GM23338 (cell line): ENCODE data around the gene MTHFD1L.

Experiments
- EZH2phosphoT487 ChIP-seq: fragments of 200-600 bp; sonication (generic); IDR thresholded peaks from one replicate; pipeline ENCODE4 v1.8.1; 2018; ENCODE audit warnings: antibody characterized with exemption; ENCODE audit not compliant: unreplicated experiment
- POLR2AphosphoS5 ChIP-seq: IDR thresholded peaks from 2 replicates; pipeline ENCODE4 v1.6.1; 2016; ENCODE audit warnings: antibody characterized with exemption, low read depth

DNA sequence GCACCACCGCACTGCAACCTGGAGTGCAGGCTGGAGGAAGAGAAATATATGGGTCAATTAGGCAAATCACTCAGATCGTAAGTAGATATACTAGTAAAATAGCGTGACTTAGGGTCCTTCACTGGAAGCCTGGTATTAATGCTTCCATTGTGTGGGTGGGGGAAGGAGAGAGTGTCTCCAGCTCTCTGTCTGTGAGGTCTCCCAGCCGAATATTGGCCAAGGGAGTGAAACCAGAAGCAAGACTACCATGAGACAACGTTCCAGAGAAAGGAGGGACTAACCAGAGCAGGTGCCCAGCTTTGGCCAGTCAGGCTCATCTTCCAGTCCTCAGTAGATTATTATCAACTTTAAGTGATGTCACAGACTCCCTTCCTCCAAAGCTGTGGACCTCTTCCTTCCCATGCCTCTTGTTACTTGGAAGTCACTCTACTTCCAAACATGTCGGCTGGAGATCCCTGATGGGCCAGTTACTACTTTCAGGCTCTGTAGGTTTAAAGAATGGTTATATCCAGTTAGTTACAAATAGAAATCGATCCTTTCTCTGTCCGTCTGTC, 28.8 kb downstream of the MTHFD1L start:
- TF ChIP-seq EZH2phosphoT487 (no peak), POLR2AphosphoS5 (no peak)
